ENCODE data around the gene BOLL.
"Not testable (repeated sequence)": the region's sequence is repeated elsewhere in the genome, so short reads cannot be mapped to it uniquely, and the experiment has no call there.

- TF ChIP-seq CTCF, MAX (IDR thresholded peaks at IDR 0.05; ENCODE audit: low read depth, low read length): not testable (repeated sequence)
Observed at GRCh38 chr2:197699724-197700123, 85.4 kb downstream of the BOLL start.
